ENCODE data around the gene MAP2K3.
A peak's percentile ranks its signal among the peaks of the same experiment; 100 is the strongest.

The MAP2K3 gene

GRCh38 chr17:21283482-21284318, 811 bp upstream of the MAP2K3 start:
- DNase-seq = no peak

GRCh38 chr17:21285164-21286065, 904 bp downstream of the MAP2K3 start:
- no peak for DNase-seq

- no peak for DNase-seq
Observed at GRCh38 chr17:21286066-21286770, 1.7 kb downstream of the MAP2K3 start.

GRCh38 chr17:21286909-21287702, 2.6 kb downstream of the MAP2K3 start:
- peak in 1 of 2 experiments; percentile 53 for DNase-seq

- DNase-seq = peak; percentile 92 to 99
Observed at GRCh38 chr17:21287703-21288449, 3.4 kb downstream of the MAP2K3 start.

- peak in 1 of 2 experiments; percentile 39 for DNase-seq
Observed at GRCh38 chr17:21288571-21289017, 4.1 kb downstream of the MAP2K3 start.

GRCh38 chr17:21289175-21289901, 4.8 kb downstream of the MAP2K3 start:
- no peak for DNase-seq

GRCh38 chr17:21289902-21290571, 5.5 kb downstream of the MAP2K3 start:
- no peak for DNase-seq

GRCh38 chr17:21291357-21291756, 6.8 kb downstream of the MAP2K3 start:
- DNase-seq = peak in 1 of 2 experiments; percentile 0

GRCh38 chr17:21291862-21292261, 7.4 kb downstream of the MAP2K3 start:
- DNase-seq = no peak

- DNase-seq = no peak
Observed at GRCh38 chr17:21292867-21293830, 8.6 kb downstream of the MAP2K3 start.

- DNase-seq = no peak
Observed at GRCh38 chr17:21293831-21294210, 9.3 kb downstream of the MAP2K3 start.

- DNase-seq = no peak
Observed at GRCh38 chr17:21294321-21295035, 10.0 kb downstream of the MAP2K3 start.

GRCh38 chr17:21295036-21295952, 10.8 kb downstream of the MAP2K3 start:
- DNase-seq = no peak

- DNase-seq = no peak
Observed at GRCh38 chr17:21296097-21297025, 11.8 kb downstream of the MAP2K3 start.

GRCh38 chr17:21297026-21297520, 12.6 kb downstream of the MAP2K3 start:
- no peak for DNase-seq
